ENCODE results near the gene OCLN.
"Not testable (repeated sequence)": the region's sequence is repeated elsewhere in the genome, so short reads cannot be mapped to it uniquely, and the experiment has no call there.

Gene OCLN

GRCh38 chr5:69492391-69492922 lies at the start of gene OCLN:
Gene OCLN, plus strand, starts transcription at chr5:69492790. Its CDS starts 11,455 bp downstream, at chr5:69504245.
- Histone ChIP-seq H2AFZ (ENCODE audit: low read depth, low read length) (no peak within 1 kb of the TSS), H3K27me3 (ENCODE audit: low read depth, low read length) (no peaks in the 10 kb centered on the region), H3K4me2 (ENCODE audit: low read length) (peak within 1 kb of the TSS; percentile 59), H3K36me3 (replicated peaks; ENCODE audit: low read depth, low read length) (no peaks in the 10 kb centered on the region), H3K27ac (ENCODE audit: low read length) (no peak within 1 kb of the TSS), H3K9ac (ENCODE audit: low read length) (peak within 1 kb of the TSS; percentile 10; the same call in 1 of the 2 replicates), H4K20me1 (ENCODE audit: insufficient read depth, low read length) (no peaks in the 10 kb centered on the region), H3K79me2 (ENCODE audit: low read length) (no peaks in the 10 kb centered on the region), H3K4me3 (ENCODE audit: low read length) (peak within 1 kb of the TSS; percentile 73), H3K9me3 (ENCODE audit: insufficient read depth, low read length) (no peaks in the 10 kb centered on the region), H3K4me1 (ENCODE audit: low read length) (no peaks in the 10 kb centered on the region)
- TF ChIP-seq CTCF (IDR thresholded peaks at IDR 0.05; ENCODE audit: low read depth, low read length) (no peak), EZH2phosphoT487 (IDR thresholded peaks at IDR 0.05; ENCODE audit: low read depth) (no peak)

- H3K79me2 ChIP-seq (ENCODE audit: low read length): no peaks in the 10 kb centered on the region
- no peaks in the 10 kb centered on the region for H3K36me3 ChIP-seq (replicated peaks; ENCODE audit: low read depth, low read length)
- H3K9me3 ChIP-seq (ENCODE audit: insufficient read depth, low read length): no peaks in the 10 kb centered on the region
- no peak overlapping the region for H3K27ac ChIP-seq (ENCODE audit: low read length)
- peak overlapping the region; percentile 74 for H2AFZ ChIP-seq (ENCODE audit: low read depth, low read length)
- peaks cover 18% of the 10 kb centered on the region for H3K4me1 ChIP-seq (ENCODE audit: low read length)
- peak overlapping the region; percentile 39; the same call in 1 of the 2 replicates for H3K4me2 ChIP-seq (ENCODE audit: low read length)
- H3K27me3 ChIP-seq (ENCODE audit: low read depth, low read length): no peaks in the 10 kb centered on the region
- TF ChIP-seq CTCF (IDR thresholded peaks at IDR 0.05; ENCODE audit: low read depth, low read length): no peak
- TF ChIP-seq EZH2phosphoT487 (IDR thresholded peaks at IDR 0.05; ENCODE audit: low read depth): no peak
- no peak overlapping the region for H3K4me3 ChIP-seq (ENCODE audit: low read length)
- H3K9ac ChIP-seq (ENCODE audit: low read length): no peak overlapping the region
- H4K20me1 ChIP-seq (ENCODE audit: insufficient read depth, low read length): no peaks in the 10 kb centered on the region
Observed at GRCh38 chr5:69444127-69444754, 48.3 kb upstream of the OCLN start.

GRCh38 chr5:69449511-69449910 lies 43.1 kb upstream of the OCLN start:
- TF ChIP-seq CTCF (IDR thresholded peaks at IDR 0.05; ENCODE audit: low read depth, low read length) (no peak), EZH2phosphoT487 (IDR thresholded peaks at IDR 0.05; ENCODE audit: low read depth) (no peak)
- no peak overlapping the region for H3K4me3 ChIP-seq (ENCODE audit: low read length)
- no peaks in the 10 kb centered on the region for H3K36me3 ChIP-seq (replicated peaks; ENCODE audit: low read depth, low read length)
- H3K4me2 ChIP-seq (ENCODE audit: low read length): no peak overlapping the region
- no peaks in the 10 kb centered on the region for H3K79me2 ChIP-seq (ENCODE audit: low read length)
- no peak overlapping the region for H3K27ac ChIP-seq (ENCODE audit: low read length)
- H4K20me1 ChIP-seq (ENCODE audit: insufficient read depth, low read length): no peaks in the 10 kb centered on the region
- no peaks in the 10 kb centered on the region for H3K27me3 ChIP-seq (ENCODE audit: low read depth, low read length)
- no peaks in the 10 kb centered on the region for H3K9me3 ChIP-seq (ENCODE audit: insufficient read depth, low read length)
- H3K4me1 ChIP-seq (ENCODE audit: low read length): peaks cover 1% of the 10 kb centered on the region
- H2AFZ ChIP-seq (ENCODE audit: low read depth, low read length): no peak overlapping the region
- no peak overlapping the region for H3K9ac ChIP-seq (ENCODE audit: low read length)

- Histone ChIP-seq H3K4me2 (ENCODE audit: low read length) (no peak overlapping the region), H3K36me3 (replicated peaks; ENCODE audit: low read depth, low read length) (no peaks in the 10 kb centered on the region), H3K4me3 (ENCODE audit: low read length) (no peak overlapping the region), H4K20me1 (ENCODE audit: insufficient read depth, low read length) (no peaks in the 10 kb centered on the region), H3K4me1 (ENCODE audit: low read length) (no peaks in the 10 kb centered on the region), H3K27me3 (ENCODE audit: low read depth, low read length) (no peaks in the 10 kb centered on the region), H3K9me3 (ENCODE audit: insufficient read depth, low read length) (no peaks in the 10 kb centered on the region), H3K27ac (ENCODE audit: low read length) (no peak overlapping the region), H2AFZ (ENCODE audit: low read depth, low read length) (no peak overlapping the region), H3K79me2 (ENCODE audit: low read length) (no peaks in the 10 kb centered on the region), H3K9ac (ENCODE audit: low read length) (no peak overlapping the region)
- no peak for TF ChIP-seq CTCF (IDR thresholded peaks at IDR 0.05; ENCODE audit: low read depth, low read length)
Observed at GRCh38 chr5:69450116-69450515, 42.5 kb upstream of the OCLN start.

GRCh38 chr5:69450527-69450926 lies 42.1 kb upstream of the OCLN start:
- not testable (repeated sequence) for H3K27ac ChIP-seq (ENCODE audit: low read length); H3K4me1 ChIP-seq (ENCODE audit: low read length); H3K4me2 ChIP-seq (ENCODE audit: low read length)

More at GRCh38 chr5:69450527-69450926, 42.1 kb upstream of the OCLN start:
- H3K4me3 ChIP-seq (ENCODE audit: low read length); H3K27me3 ChIP-seq (ENCODE audit: low read depth, low read length); H4K20me1 ChIP-seq (ENCODE audit: insufficient read depth, low read length); H3K9me3 ChIP-seq (ENCODE audit: insufficient read depth, low read length); H3K9ac ChIP-seq (ENCODE audit: low read length); H3K79me2 ChIP-seq (ENCODE audit: low read length); H3K36me3 ChIP-seq (replicated peaks; ENCODE audit: low read depth, low read length); H2AFZ ChIP-seq (ENCODE audit: low read depth, low read length): not testable (repeated sequence)
